Measurements from ENCODE around the gene DNAI7.

DNAI7 gene

DNA sequence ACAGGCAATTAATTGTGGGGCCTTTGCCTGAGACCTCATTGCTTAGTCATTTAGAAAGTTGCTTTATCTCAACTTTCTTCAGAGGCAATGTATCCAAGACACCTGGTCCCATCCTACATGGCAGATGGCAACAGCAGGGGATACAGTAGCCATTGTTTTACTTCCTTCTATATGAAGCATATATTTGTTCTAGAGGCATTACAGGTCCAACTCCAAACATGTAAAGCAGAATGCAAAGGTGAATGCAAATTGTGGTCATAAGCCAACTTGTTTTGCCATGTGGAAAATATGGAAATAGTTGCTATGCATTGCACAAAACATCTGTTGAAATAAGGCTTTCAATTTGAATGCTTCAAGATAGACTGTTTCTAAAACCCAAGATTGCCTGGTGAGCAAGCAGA, 136.3 kb downstream of the DNAI7 start:
- DNase-seq: no peak
- intact Hi-C loops (cut with DNase I): no loop called here
